Adipocyte (in vitro differentiated cells): ENCODE results near the gene MYOM1.
"Not testable (repeated sequence)": the region's sequence is repeated elsewhere in the genome, so short reads cannot be mapped to it uniquely, and the experiment has no call there.

ENCODE experiments used
- DNase-seq: peaks from one replicate; pipeline ENCODE4 v3.0.0-alpha.2; 2015; ENCODE audit warnings: low read depth
- H3K27me3 ChIP-seq: replicated peaks from 2 replicates; pipeline ENCODE4 v1.7.0; 2013; ENCODE audit warnings: mild to moderate bottlenecking, low read length, moderate library complexity; ENCODE audit not compliant: control insufficient read depth, insufficient read depth
- H3K36me3 ChIP-seq: 2 replicates; pipeline ENCODE4 v1.7.0; 2013; ENCODE audit warnings: low read length, mild to moderate bottlenecking, moderate library complexity; ENCODE audit not compliant: control insufficient read depth, insufficient read depth, severe bottlenecking
- H3K4me1 ChIP-seq: 2 replicates; pipeline ENCODE4 v1.7.0; 2013; ENCODE audit warnings: mild to moderate bottlenecking, low read length, moderate library complexity; ENCODE audit not compliant: control insufficient read depth, insufficient read depth
- H3K4me3 ChIP-seq: 2 replicates; pipeline ENCODE4 v1.7.0; 2013; ENCODE audit warnings: mild to moderate bottlenecking, low read length, moderate library complexity
- H3K9ac ChIP-seq: 2 replicates; pipeline ENCODE4 v1.7.0; 2013; ENCODE audit warnings: mild to moderate bottlenecking, low read length, moderate library complexity
- H3K9me3 ChIP-seq: 2 replicates; pipeline ENCODE4 v1.7.0; 2013; ENCODE audit warnings: mild to moderate bottlenecking, low read length, moderate library complexity; ENCODE audit not compliant: control insufficient read depth

Gene MYOM1

DNA sequence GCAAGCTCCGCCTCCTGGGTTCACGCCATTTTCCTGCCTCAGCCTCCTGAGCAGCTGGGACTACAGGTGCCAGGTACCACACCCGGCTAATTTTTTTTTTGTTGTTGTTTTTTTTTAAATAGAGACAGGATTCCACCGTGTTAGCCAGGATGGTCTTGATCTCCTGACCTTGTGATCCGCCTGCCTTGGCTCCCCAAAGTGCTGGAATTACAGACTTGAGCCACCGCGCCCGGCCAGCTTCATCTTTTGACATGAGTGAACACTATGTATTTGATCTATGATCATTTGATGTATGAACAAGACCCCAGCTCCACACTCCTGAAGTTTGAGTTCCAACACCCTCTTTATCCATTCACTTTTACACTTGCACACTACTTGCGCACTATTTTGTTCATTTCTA lies 163.5 kb downstream of the MYOM1 start:
- Histone ChIP-seq H3K27me3 (peaks cover 18% of the 10 kb centered on the region), H3K4me3 (no peak overlapping the region), H3K9me3 (no peaks in the 10 kb centered on the region), H3K36me3 (no peaks in the 10 kb centered on the region), H3K9ac (no peak overlapping the region), H3K4me1 (peaks cover 7% of the 10 kb centered on the region)
- no peak for DNase-seq

- Histone ChIP-seq H3K9me3 (no peaks in the 10 kb centered on the region), H3K4me1 (peaks cover 7% of the 10 kb centered on the region), H3K4me3 (no peak overlapping the region), H3K36me3 (no peaks in the 10 kb centered on the region), H3K27me3 (peaks cover 18% of the 10 kb centered on the region), H3K9ac (no peak overlapping the region)
- DNase-seq = no peak
These were observed 164.0 kb downstream of the MYOM1 start for GRCh38 chr18:3055816-3056215.

GRCh38 chr18:3055186-3055728 lies 164.5 kb downstream of the MYOM1 start:
- Histone ChIP-seq H3K9ac (no peak overlapping the region), H3K4me3 (no peak overlapping the region), H3K4me1 (peaks cover 7% of the 10 kb centered on the region), H3K36me3 (no peaks in the 10 kb centered on the region), H3K27me3 (peaks cover 18% of the 10 kb centered on the region), H3K9me3 (no peaks in the 10 kb centered on the region)
- DNase-seq = no peak

DNA sequence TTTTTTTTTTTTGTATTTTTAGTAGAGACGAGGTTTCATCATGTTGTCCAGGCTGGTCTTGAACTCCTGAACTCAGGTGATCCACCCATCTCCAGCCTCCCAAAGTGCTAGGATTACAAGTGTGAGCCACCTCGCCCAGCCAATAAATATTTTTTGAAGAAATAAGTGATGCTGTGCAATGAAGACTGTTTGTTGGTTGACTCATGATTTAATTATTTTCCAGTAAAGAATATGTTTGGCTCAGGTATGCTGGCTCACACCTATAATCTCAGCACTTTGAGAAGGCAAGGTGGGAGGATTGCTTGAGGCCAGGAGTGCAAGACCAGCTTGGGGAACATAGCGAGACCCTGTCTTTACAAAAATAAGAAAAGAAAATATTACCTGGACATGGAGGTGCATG lies 165.0 kb downstream of the MYOM1 start:
- H3K4me1 ChIP-seq = peaks cover 7% of the 10 kb centered on the region
- peaks cover 18% of the 10 kb centered on the region for H3K27me3 ChIP-seq
- no peaks in the 10 kb centered on the region for H3K36me3 ChIP-seq
- H3K9me3 ChIP-seq = no peaks in the 10 kb centered on the region
- no peak for DNase-seq
- no peak overlapping the region for H3K4me3 ChIP-seq
- H3K9ac ChIP-seq = no peak overlapping the region

- H3K9me3 ChIP-seq = no peaks in the 10 kb centered on the region
- no peak for DNase-seq
- H3K4me1 ChIP-seq = peaks cover 7% of the 10 kb centered on the region
- H3K4me3 ChIP-seq = no peak overlapping the region
- peaks cover 18% of the 10 kb centered on the region for H3K27me3 ChIP-seq
- H3K9ac ChIP-seq = no peak overlapping the region
- no peaks in the 10 kb centered on the region for H3K36me3 ChIP-seq
These were observed 165.6 kb downstream of the MYOM1 start for GRCh38 chr18:3054214-3054613.

DNA sequence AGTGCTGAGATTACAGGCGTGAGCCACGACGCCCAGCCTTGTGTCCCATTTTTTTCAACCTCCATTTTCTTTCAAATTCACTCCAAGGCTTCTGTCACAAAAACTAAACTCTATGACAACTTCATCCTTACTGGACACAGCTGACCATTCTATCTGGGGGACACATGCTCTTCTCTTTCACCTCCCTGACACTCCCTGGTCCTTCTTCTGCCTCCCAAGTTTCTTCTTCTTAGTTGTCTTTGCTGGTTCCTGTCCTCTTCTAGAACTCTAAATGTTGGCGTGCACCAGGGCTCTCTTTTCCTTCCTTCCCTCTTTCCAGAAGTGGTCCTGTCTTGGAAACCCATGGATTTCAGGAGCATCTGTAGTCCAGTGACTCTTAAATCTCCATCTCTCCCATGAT lies 166.7 kb downstream of the MYOM1 start:
- H3K4me3 ChIP-seq = no peak overlapping the region
- H3K27me3 ChIP-seq = peaks cover 18% of the 10 kb centered on the region
- peaks cover 7% of the 10 kb centered on the region for H3K4me1 ChIP-seq
- H3K36me3 ChIP-seq = no peaks in the 10 kb centered on the region
- no peak for DNase-seq
- no peaks in the 10 kb centered on the region for H3K9me3 ChIP-seq
- no peak overlapping the region for H3K9ac ChIP-seq

DNA sequence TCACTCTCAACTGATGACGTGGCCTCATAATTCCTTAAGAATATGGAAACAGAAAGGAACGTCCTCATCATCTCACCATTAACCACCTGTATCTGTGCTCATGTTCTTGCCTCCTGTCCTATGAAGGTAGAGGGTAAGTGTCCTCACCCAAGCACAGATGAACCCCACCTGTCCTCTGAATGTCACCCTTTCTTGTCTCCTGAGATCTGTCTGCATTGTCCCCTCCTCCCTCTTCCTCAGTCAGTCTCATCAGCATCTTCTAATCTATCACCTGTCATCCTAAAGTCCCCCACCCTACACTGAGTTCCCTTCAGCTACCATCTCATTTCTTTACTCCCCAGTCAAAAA lies 167.4 kb downstream of the MYOM1 start:
- Histone ChIP-seq H3K9ac (no peak overlapping the region), H3K4me3 (no peak overlapping the region), H3K4me1 (peaks cover 7% of the 10 kb centered on the region), H3K27me3 (peaks cover 13% of the 10 kb centered on the region), H3K9me3 (no peaks in the 10 kb centered on the region), H3K36me3 (no peaks in the 10 kb centered on the region)
- no peak for DNase-seq

DNA sequence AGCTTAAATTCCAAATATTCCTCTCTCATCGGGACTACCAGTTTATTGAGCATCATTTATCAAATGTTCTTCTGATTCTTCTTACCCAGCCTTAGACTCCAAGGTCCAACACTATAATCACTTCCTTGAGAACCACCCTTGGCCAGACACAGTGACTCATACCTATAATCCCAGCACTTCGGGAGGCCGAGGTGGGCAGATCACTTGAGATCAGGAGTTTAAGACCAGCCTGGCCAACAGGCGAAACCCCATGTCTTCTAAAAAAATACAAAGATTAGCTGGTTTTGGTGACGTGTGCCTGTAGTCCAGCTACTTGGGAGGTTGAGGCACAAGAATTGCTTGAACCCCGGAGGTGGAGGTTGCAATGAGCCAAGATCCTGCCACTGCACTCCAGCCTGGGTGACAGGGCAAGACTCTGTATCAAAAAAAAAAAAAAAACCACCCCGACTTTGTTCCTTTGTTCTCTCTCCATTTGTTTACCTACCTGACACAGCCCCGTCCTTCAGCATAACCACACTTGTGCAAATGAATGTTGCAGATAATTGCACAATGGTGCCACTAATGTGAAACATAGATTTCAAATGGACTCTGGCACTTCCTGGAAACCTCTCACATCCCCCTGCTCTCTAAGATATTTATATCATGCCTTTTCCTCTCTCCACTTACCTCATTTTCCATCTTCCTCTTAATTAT lies 167.9 kb downstream of the MYOM1 start:
- DNase-seq = no peak
- H3K4me1 ChIP-seq = peaks cover 7% of the 10 kb centered on the region
- no peaks in the 10 kb centered on the region for H3K9me3 ChIP-seq
- H3K27me3 ChIP-seq = peaks cover 8% of the 10 kb centered on the region
- H3K36me3 ChIP-seq = no peaks in the 10 kb centered on the region
- H3K9ac ChIP-seq = no peak overlapping the region
- no peak overlapping the region for H3K4me3 ChIP-seq

GRCh38 chr18:3049897-3050454 lies 169.8 kb downstream of the MYOM1 start:
- H3K36me3 ChIP-seq, H3K27me3 ChIP-seq, H3K9me3 ChIP-seq, DNase-seq, H3K4me1 ChIP-seq, H3K9ac ChIP-seq, H3K4me3 ChIP-seq: not testable (repeated sequence)

DNA sequence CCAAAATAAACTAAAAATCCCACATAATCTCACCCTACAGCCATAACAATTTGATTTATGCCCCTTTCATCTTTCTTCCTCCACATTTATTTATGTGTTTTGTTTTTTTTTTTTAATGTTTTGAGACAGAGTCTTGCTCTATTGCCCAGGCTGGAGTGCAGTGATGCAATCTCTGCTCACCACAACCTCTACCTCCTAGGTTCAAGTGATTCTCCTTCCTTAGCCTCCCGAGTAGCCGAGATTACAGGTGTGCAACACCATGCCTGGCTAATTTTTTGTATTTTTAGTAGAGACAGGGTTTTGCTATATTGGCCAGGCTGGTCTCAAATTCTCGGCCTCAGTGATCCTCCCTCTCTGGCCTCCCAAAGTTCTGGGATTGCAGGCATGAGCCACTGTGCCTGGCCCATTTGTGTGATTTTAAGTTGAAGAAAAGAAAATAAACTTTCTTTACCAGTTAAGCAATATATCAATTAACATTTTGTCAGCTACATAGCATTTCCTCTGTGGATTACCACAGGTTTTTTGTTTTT lies 170.9 kb downstream of the MYOM1 start:
- Histone ChIP-seq H3K9me3 (no peaks in the 10 kb centered on the region), H3K27me3 (no peaks in the 10 kb centered on the region), H3K4me1 (no peaks in the 10 kb centered on the region), H3K36me3 (no peaks in the 10 kb centered on the region), H3K4me3 (no peak overlapping the region), H3K9ac (no peak overlapping the region)
- DNase-seq = no peak

GRCh38 chr18:3048121-3048520 lies 171.6 kb downstream of the MYOM1 start:
- Histone ChIP-seq H3K27me3 (no peaks in the 10 kb centered on the region), H3K4me3 (no peak overlapping the region), H3K4me1 (no peaks in the 10 kb centered on the region), H3K36me3 (no peaks in the 10 kb centered on the region), H3K9ac (no peak overlapping the region), H3K9me3 (no peaks in the 10 kb centered on the region)
- no peak for DNase-seq
